Psoas muscle (tissue), 8 donors: ENCODE measurements around the gene CIP2A. TPM values are rescaled to one million over a fixed set of nuclear protein-coding genes. Genes with fewer than 3 reads are reported as not detected.

Source experiments
- ATAC-seq, 4 donors: fragments of 200-7000 bp; cut with Tn5 transposase; one replicate each; pipeline ENCODE4 v1.9.1; 2020; ENCODE audit warnings: moderate library complexity in 3 of 4, mild to moderate bottlenecking in 2 of 4
- DNase-seq, 2 donors: peaks; one replicate each; pipeline ENCODE4 v3.0.0-alpha.2; 2020
- H3K27ac ChIP-seq: fragments of 200-600 bp; one replicate; pipeline ENCODE4 v1.8.0; 2022
- H3K27me3 ChIP-seq, 3 donors: fragments of 200-600 bp in 1 of 3; one replicate each; pipeline versions ENCODE4 v1.6.1 to v1.8.0; 2013 to 2022; ENCODE audit warnings: low read length in 2 of 3, mild to moderate bottlenecking in 2 of 3, moderate library complexity in 1 of 3; ENCODE audit not compliant: insufficient read depth in 3 of 3
- H3K36me3 ChIP-seq, 2 donors: fragments of 200-600 bp in 1 of 2; one replicate each; pipeline versions ENCODE4 v1.6.1 to v1.8.0; 2013 to 2022; ENCODE audit warnings: low read depth in 1 of 2, mild to moderate bottlenecking in 1 of 2, moderate library complexity in 1 of 2; ENCODE audit not compliant: insufficient read depth in 1 of 2
- H3K4me1 ChIP-seq: fragments of 200-600 bp; one replicate; pipeline ENCODE4 v1.8.0; 2022
- H3K4me3 ChIP-seq: fragments of 200-600 bp; one replicate; pipeline ENCODE4 v1.8.0; 2022; ENCODE audit warnings: mild to moderate bottlenecking
- H3K9me3 ChIP-seq: fragments of 200-600 bp; one replicate; pipeline ENCODE4 v1.8.0; 2022
- WGBS, 3 donors: extraction: QIAGEN DNeasy Blood & Tissue Kit; methylation state at CpG; one replicate each; pipeline versions ENCODE4 v1.1.6 to v1.1.7; 2013; 5-methylcytosine and 5-hydroxymethylcytosine counted together
- intact Hi-C, 2 donors: fragments of 100-400 bp; cut with DNase I; formaldehyde crosslinking; loops; one replicate each; pipeline versions ENCODE4 v1.11.0 to v1.14.2; 2022
- polyA plus RNA-seq, 3 donors: library from polyadenylated mRNA; stranded (reverse); fragments of 200-250 nt; gene quantifications; one replicate each; pipeline ENCODE4 v1.2.3, GENCODE V29; 2013
- total RNA-seq, 4 donors: library from RNA; stranded (reverse); fragmentation: NEBNext Ultra II Directional in 2 of 4; extraction: Animal tissue kit (Norgen Biotek cat#: 25700) in 2 of 4; gene quantifications; one replicate each; pipeline versions ENCODE4 v1.2.1 to v1.2.4, GENCODE V29; 2021 to 2023
- TF ChIP-seq, protein P1 (sequence below): fragments of 200-600 bp; IDR thresholded peaks from one replicate; pipeline ENCODE4 v1.8.0; 2022; ENCODE audit warnings: antibody characterized with exemption
- donor health status: healthy with polysubstance abuse.
- donor health status: DM: no; HTN: no; CAD: no; lungs with moderate emphysema.
- donor health status: Bipolar disorder and iron deficiency.
- donor health status: healthy.
- donor health status: DM: yes; HTN: yes; CAD: no.
- donor health status: DM: no; HTN: no; CAD: no.
- donor health status: DM: no; HTN: no; CAD: no.
- donor health status: DM: yes; HTN: yes; CAD: no.

Gene CIP2A
- total and polyA plus RNA-seq, 7 donors = 0.31 to 1.7 (median 0.93) TPM

DNA sequence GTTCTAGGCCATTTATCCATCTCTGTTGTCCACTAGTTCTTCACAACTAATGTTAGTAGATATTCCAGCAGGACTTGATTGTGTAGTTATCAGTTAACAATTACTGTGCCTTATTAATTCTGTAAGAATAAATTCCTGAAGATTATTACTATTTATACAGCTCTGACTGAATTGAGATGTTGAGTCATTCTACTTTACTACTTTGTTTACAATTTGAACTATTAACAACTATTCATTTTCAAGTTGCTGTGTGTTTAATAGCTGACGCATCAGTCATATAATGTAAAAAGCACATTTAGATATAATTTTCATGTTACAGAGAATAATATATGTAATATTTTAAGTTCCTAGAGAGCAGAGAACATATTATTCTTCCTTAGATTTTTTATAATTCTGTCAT, 21.4 kb upstream of the CIP2A start:
- intact Hi-C loops = no loop called here
- ATAC-seq (no peak), DNase-seq (no peak)
- no peaks in the 10 kb centered on the region for H3K9me3 ChIP-seq
- no peaks in the 10 kb centered on the region for H3K4me1 ChIP-seq
- H3K36me3 ChIP-seq = peaks cover 0 to 33% of the 10 kb centered on the region in 2 donors
- H3K27ac ChIP-seq = no peak overlapping the region
- TF ChIP-seq, protein P1, sequence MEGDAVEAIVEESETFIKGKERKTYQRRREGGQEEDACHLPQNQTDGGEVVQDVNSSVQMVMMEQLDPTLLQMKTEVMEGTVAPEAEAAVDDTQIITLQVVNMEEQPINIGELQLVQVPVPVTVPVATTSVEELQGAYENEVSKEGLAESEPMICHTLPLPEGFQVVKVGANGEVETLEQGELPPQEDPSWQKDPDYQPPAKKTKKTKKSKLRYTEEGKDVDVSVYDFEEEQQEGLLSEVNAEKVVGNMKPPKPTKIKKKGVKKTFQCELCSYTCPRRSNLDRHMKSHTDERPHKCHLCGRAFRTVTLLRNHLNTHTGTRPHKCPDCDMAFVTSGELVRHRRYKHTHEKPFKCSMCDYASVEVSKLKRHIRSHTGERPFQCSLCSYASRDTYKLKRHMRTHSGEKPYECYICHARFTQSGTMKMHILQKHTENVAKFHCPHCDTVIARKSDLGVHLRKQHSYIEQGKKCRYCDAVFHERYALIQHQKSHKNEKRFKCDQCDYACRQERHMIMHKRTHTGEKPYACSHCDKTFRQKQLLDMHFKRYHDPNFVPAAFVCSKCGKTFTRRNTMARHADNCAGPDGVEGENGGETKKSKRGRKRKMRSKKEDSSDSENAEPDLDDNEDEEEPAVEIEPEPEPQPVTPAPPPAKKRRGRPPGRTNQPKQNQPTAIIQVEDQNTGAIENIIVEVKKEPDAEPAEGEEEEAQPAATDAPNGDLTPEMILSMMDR = no peak
- 96 to 99% (median 98%) methylated on average over 1 of the region's 1 CpG for WGBS, 3 donors
- H3K27me3 ChIP-seq = no peaks in the 10 kb centered on the region
- H3K4me3 ChIP-seq = no peak overlapping the region

GRCh38 chr3:108608750-108609149, 19.5 kb upstream of the CIP2A start:
- no peak for DNase-seq
- TF ChIP-seq, protein P1 = no peak
- H3K9me3 ChIP-seq = no peaks in the 10 kb centered on the region
- no peak overlapping the region for H3K27ac ChIP-seq
- H3K36me3 ChIP-seq = peaks cover 0 to 32% of the 10 kb centered on the region in 2 donors
- no peaks in the 10 kb centered on the region for H3K4me1 ChIP-seq
- no peaks in the 10 kb centered on the region for H3K27me3 ChIP-seq
- intact Hi-C loops = no loop called here
- H3K4me3 ChIP-seq = no peak overlapping the region
- WGBS, 3 donors = 79 to 90% (median 89%) methylated on average over 4 of the region's 4 CpGs
- no peak for ATAC-seq

- H3K36me3 ChIP-seq = peaks cover 0 to 8% of the 10 kb centered on the region in 2 donors
- 73 to 88% (median 81%) methylated on average over 4 of the region's 4 CpGs for WGBS, 3 donors
- no peaks in the 10 kb centered on the region for H3K9me3 ChIP-seq
- H3K27ac ChIP-seq = no peak overlapping the region
- no peak overlapping the region for H3K4me3 ChIP-seq
- no peaks in the 10 kb centered on the region for H3K27me3 ChIP-seq
- H3K4me1 ChIP-seq = peaks cover 18% of the 10 kb centered on the region
- intact Hi-C loops = no loop called here
- ATAC-seq (no peak), DNase-seq (no peak)
- TF ChIP-seq, protein P1 = no peak
These were observed 16.3 kb upstream of the CIP2A start for GRCh38 chr3:108605491-108605890.

DNA sequence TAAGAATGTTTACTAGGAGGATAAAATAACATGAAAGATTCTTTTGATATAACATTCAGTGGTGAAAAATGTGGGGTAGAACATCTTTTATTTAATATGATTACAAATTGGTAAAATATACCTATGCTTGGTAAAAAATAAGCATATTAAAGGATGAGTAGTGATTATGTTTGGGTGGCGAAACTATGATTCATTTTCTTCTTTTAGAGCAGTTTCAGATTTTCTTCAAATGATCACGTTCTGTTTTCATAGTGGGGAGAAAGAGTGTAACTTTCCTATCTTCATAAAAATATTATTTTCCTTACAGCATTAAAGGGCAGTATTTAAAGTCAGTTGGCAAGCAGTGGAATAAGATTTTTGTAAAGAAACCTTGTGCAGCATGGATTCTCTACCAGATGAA, 15.8 kb upstream of the CIP2A start:
- Histone ChIP-seq H3K27me3 (no peaks in the 10 kb centered on the region), H3K36me3 (peaks cover 0 to 4% of the 10 kb centered on the region in 2 donors), H3K27ac (no peak overlapping the region), H3K4me3 (no peak overlapping the region), H3K9me3 (no peaks in the 10 kb centered on the region), H3K4me1 (peaks cover 18% of the 10 kb centered on the region)
- ATAC-seq (no peak), DNase-seq (no peak)
- TF ChIP-seq, protein P1 = no peak
- WGBS, 3 donors = 97 to 100% (median 97%) methylated on average over 2 of the region's 2 CpGs
- intact Hi-C loops = no loop called here

DNA sequence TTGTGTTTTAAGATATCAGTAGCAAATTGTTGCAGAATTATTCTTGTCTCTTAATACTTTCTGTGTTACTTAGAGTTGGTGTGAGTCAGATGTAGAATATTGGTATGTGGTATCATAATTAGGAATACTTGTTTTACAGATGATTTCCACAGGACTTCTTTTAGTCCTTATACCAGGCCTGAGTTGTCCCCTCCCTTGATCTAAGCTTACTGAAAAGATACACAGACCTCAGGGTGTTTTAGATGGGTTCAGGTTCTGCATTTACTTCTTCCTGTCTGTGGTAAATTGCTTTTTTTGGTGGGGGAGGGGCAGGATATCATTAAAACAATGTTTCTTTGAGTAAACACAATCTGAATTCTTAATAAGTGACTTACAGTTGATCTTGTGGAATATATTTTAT, 14.5 kb upstream of the CIP2A start:
- H3K9me3 ChIP-seq = no peaks in the 10 kb centered on the region
- no peaks in the 10 kb centered on the region for H3K27me3 ChIP-seq
- DNase-seq (no peak), ATAC-seq (no peak)
- intact Hi-C loops = no loop called here
- TF ChIP-seq, protein P1 = no peak
- no peak overlapping the region for H3K4me3 ChIP-seq
- peaks cover 18% of the 10 kb centered on the region for H3K4me1 ChIP-seq
- no peak overlapping the region for H3K27ac ChIP-seq
- peaks cover 0 to under 1% of the 10 kb centered on the region in 2 donors for H3K36me3 ChIP-seq
